SK-N-SH (cell line): Measurements from ENCODE around the gene ZNF804B. TPM values are rescaled to one million over a fixed set of nuclear protein-coding genes. Genes with fewer than 3 reads are reported as not detected.

ENCODE experiments used
- CTCF ChIA-PET: fragments of 300-600, 350-600 bp; formaldehyde crosslinking; extraction: SDS; loops from one replicate; lab custom pipeline; 2021; lab: Yijun Ruan, JAX
- POLR2A ChIA-PET: fragments of 350-600 bp; sonication (Branson Sonifier 250); formaldehyde crosslinking; extraction: SDS; loops from one replicate; lab custom pipeline; 2020; ENCODE audit warnings: antibody characterized with exemption, inconsistent platforms; lab: Yijun Ruan, JAX
- DNase-seq: peaks from one replicate; pipeline ENCODE4 v3.0.0; 2012
- H2AFZ ChIP-seq: fragments of 200-600 bp; sonication (generic); 2 replicates; pipeline ENCODE4 v1.8.1; 2016; ENCODE audit warnings: antibody characterized with exemption, mild to moderate bottlenecking, low read depth
- H3F3A ChIP-seq: fragments of 200-600 bp; sonication (generic); replicated peaks from 2 replicates; pipeline ENCODE3; 2016; ENCODE audit warnings: antibody characterized with exemption, mild to moderate bottlenecking; ENCODE audit not compliant: insufficient read depth
- H3K27ac ChIP-seq, 2 experiments: fragments of 200-500 bp in 1 of 2; fragments of 200-600 bp in 1 of 2; sonication (Bioruptor generic) in 1 of 2; sonication (generic), shearing (Covaris generic) in 1 of 2; 2 replicates each; pipeline versions ENCODE4 v1.5.1 to v1.6.1; 2014 to 2016; ENCODE audit warnings: low read depth in 2 of 2, inconsistent platforms in 1 of 2, low read length in 1 of 2, mild to moderate bottlenecking in 1 of 2, mixed read lengths in 1 of 2
- H3K27me3 ChIP-seq: fragments of 200-600 bp; sonication (generic), shearing (Covaris generic); 2 replicates; pipeline ENCODE4 v1.6.1; 2016; ENCODE audit warnings: mixed run types; ENCODE audit not compliant: insufficient read depth
- H3K36me3 ChIP-seq, 2 experiments: fragments of 200-500 bp in 1 of 2; fragments of 200-600 bp in 1 of 2; sonication (Bioruptor generic) in 1 of 2; sonication (generic) in 1 of 2; replicated peaks in 1 of 2; 2 replicates each; pipeline versions ENCODE3 to v1.5.1; 2014 to 2016; ENCODE audit warnings: low read length in 1 of 2, mild to moderate bottlenecking in 1 of 2; ENCODE audit not compliant: insufficient read depth in 2 of 2, control insufficient read depth in 1 of 2
- H3K4me1 ChIP-seq, 2 experiments: fragments of 200-500 bp in 1 of 2; fragments of 200-600 bp in 1 of 2; sonication (Bioruptor generic) in 1 of 2; sonication (generic), shearing (Covaris generic) in 1 of 2; 2 replicates each; pipeline versions ENCODE4 v1.5.1 to v1.6.1; 2014 to 2016; ENCODE audit warnings: low read depth in 1 of 2, low read length in 1 of 2, mixed run types in 1 of 2; ENCODE audit not compliant: insufficient read depth in 2 of 2, control insufficient read depth in 1 of 2
- H3K4me2 ChIP-seq: fragments of 200-600 bp; sonication (generic), shearing (Covaris generic); 2 replicates; pipeline ENCODE4 v1.6.1; 2017; ENCODE audit warnings: mixed run types
- H3K4me3 ChIP-seq, 2 experiments: fragments of 200-500 bp in 1 of 2; fragments of 200-600 bp in 1 of 2; sonication (Bioruptor generic) in 1 of 2; sonication (generic), shearing (Covaris generic) in 1 of 2; 2 replicates each; pipeline versions ENCODE4 v1.5.1 to v1.8.1; 2014 to 2016; ENCODE audit warnings: low read depth in 2 of 2, inconsistent platforms in 1 of 2, low read length in 1 of 2, mild to moderate bottlenecking in 1 of 2, mixed read lengths in 1 of 2, moderate library complexity in 1 of 2
- H3K79me2 ChIP-seq: fragments of 200-600 bp; sonication (generic); 2 replicates; pipeline ENCODE4 v1.8.1; 2017; ENCODE audit warnings: mild to moderate bottlenecking; ENCODE audit not compliant: insufficient read depth
- H3K9ac ChIP-seq: fragments of 200-600 bp; sonication (generic); 2 replicates; pipeline ENCODE4 v1.6.1; 2017; ENCODE audit warnings: mixed run types
- H3K9me2 ChIP-seq: fragments of 200-600 bp; sonication (generic); 2 replicates; pipeline ENCODE4 v1.6.1; 2017; ENCODE audit warnings: mixed run types
- H3K9me3 ChIP-seq: fragments of 200-600 bp; sonication (generic); 2 replicates; pipeline ENCODE4 v1.6.1; 2017; ENCODE audit warnings: mixed run types, mild to moderate bottlenecking, moderate library complexity
- H4K20me1 ChIP-seq: fragments of 200-600 bp; sonication (generic); 2 replicates; pipeline ENCODE4 v1.6.1; 2017; ENCODE audit warnings: mild to moderate bottlenecking, mixed run types; ENCODE audit not compliant: insufficient read depth
- CHD2 ChIP-seq: fragments of 150-350 bp; IDR thresholded peaks from 2 replicates; pipeline ENCODE4 v1.6.1; 2018; ENCODE audit warnings: low read length; ENCODE audit not compliant: partially characterized antibody
- EP300 ChIP-seq, 2 experiments: IDR thresholded peaks; 2 replicates each; pipeline versions ENCODE4 v1.4.0 to v1.6.1; 2012; ENCODE audit warnings: borderline replicate concordance in 1 of 2, low read depth in 1 of 2, low read length in 1 of 2
- EZH2phosphoT487 ChIP-seq: fragments of 200-600 bp; sonication (generic); IDR thresholded peaks from 2 replicates; pipeline ENCODE4 v1.6.1; 2017; ENCODE audit warnings: low read depth, mixed run types, mild to moderate bottlenecking, antibody characterized with exemption, moderate library complexity, borderline replicate concordance
- FOXJ3 ChIP-seq: sonication (generic); formaldehyde crosslinking; IDR thresholded peaks from 2 replicates; pipeline ENCODE4 v1.5.1; 2020; ENCODE audit warnings: mild to moderate bottlenecking, missing genetic modification reagents
- GABPA ChIP-seq: IDR thresholded peaks from 2 replicates; pipeline ENCODE4 v1.4.0; 2012; ENCODE audit warnings: low read depth, mild to moderate bottlenecking
- GATA2 ChIP-seq: sonication (generic); formaldehyde crosslinking; IDR thresholded peaks from 2 replicates; pipeline ENCODE4 v1.5.0; 2020; ENCODE audit warnings: mild to moderate bottlenecking, missing genetic modification reagents
- MXI1 ChIP-seq: IDR thresholded peaks from 2 replicates; pipeline ENCODE4 v1.6.1; 2012; ENCODE audit warnings: mild to moderate bottlenecking, low read depth, low read length, improper control_type of control experiment
- NFIC ChIP-seq: IDR thresholded peaks from 2 replicates; pipeline ENCODE4 v1.4.0; 2012; ENCODE audit warnings: borderline replicate concordance
- NRF1 ChIP-seq: IDR thresholded peaks from 2 replicates; pipeline ENCODE4 v1.6.1; 2012; ENCODE audit warnings: low read depth, mild to moderate bottlenecking, low read length
- PBX3 ChIP-seq: IDR thresholded peaks from 2 replicates; pipeline ENCODE4; 2012
- POLR2AphosphoS5 ChIP-seq: IDR thresholded peaks from 2 replicates; pipeline ENCODE4 v1.6.1; 2012; ENCODE audit warnings: low read depth, low read length
- RAD21 ChIP-seq: IDR thresholded peaks from 2 replicates; pipeline ENCODE4 v1.6.1; 2012; ENCODE audit warnings: mild to moderate bottlenecking, low read length
- RCOR1 ChIP-seq: fragments of 150-350 bp; IDR thresholded peaks from 2 replicates; pipeline ENCODE4 v1.6.1; 2017; ENCODE audit warnings: antibody characterized with exemption, low read length
- SIN3A ChIP-seq: IDR thresholded peaks from 2 replicates; pipeline ENCODE4 v1.6.1; 2012; ENCODE audit warnings: low read depth, mild to moderate bottlenecking, low read length, moderate library complexity, borderline replicate concordance
- SMC3 ChIP-seq: IDR thresholded peaks from 2 replicates; pipeline ENCODE4 v1.6.1; 2012; ENCODE audit warnings: low read depth, low read length, improper control_type of control experiment
- TEAD4 ChIP-seq: IDR thresholded peaks from 2 replicates; pipeline ENCODE4 v1.4.0; 2012; ENCODE audit warnings: mild to moderate bottlenecking, borderline replicate concordance; ENCODE audit not compliant: insufficient read depth
- USF2 ChIP-seq: fragments of 150-350 bp; IDR thresholded peaks from 2 replicates; pipeline ENCODE4 v1.6.1; 2017; ENCODE audit warnings: antibody characterized with exemption, low read length, low read depth, borderline replicate concordance
- ZBTB33 ChIP-seq: IDR thresholded peaks from 2 replicates; pipeline ENCODE4 v1.4.0; 2012; ENCODE audit warnings: low read depth, borderline replicate concordance
- WGBS: methylation state at CpG from one replicate; pipeline ENCODE4 v1.1.6; 2017; ENCODE audit warnings: low lambda C conversion rate; 5-methylcytosine and 5-hydroxymethylcytosine counted together
- polyA plus RNA-seq, 3 experiments: library from polyadenylated mRNA; depleted of rRNA; stranded (reverse); fragments of >200 nt; gene quantifications; 2 replicates each; pipeline ENCODE4 v1.2.3, GENCODE V29; 2012

ZNF804B gene
- polyA plus RNA-seq, 1 of the 3 experiments (the other 2 are of a cell fraction), result not detected

DNA sequence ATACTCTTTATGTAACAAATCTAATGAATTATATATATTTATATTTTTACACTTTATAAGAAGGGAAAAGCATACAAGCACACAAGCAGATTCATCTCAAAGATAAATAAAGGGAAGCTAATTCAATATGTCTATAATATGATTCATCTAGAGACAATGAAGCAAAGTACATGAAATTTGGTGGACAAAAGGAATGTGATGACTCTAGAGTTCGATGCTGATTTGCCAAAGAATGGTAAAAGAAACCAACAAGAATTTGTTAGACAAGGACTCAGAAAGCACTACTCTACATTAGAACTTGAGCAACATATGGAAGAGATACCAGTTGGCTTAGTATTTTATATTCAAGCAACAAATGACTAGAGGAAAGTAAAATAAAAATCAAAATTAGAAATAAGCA, 572.5 kb downstream of the ZNF804B start:
- no peak for TF ChIP-seq SMC3
- no peak for TF ChIP-seq EZH2phosphoT487
- TF ChIP-seq RCOR1, result no peak
- TF ChIP-seq USF2, result no peak
- no peak for TF ChIP-seq CHD2
- no peak for TF ChIP-seq NRF1
- no peak for TF ChIP-seq SIN3A
- no peak for TF ChIP-seq EP300 (IDR thresholded peaks at IDR 0.05; ENCODE audit: borderline replicate concordance in 1 of 2, low read depth in 1 of 2, low read length in 1 of 2)
- no peak for TF ChIP-seq ZBTB33
- TF ChIP-seq POLR2AphosphoS5, result no peak
- no peak for TF ChIP-seq PBX3
- no peak for TF ChIP-seq GATA2 (CRISPR knock-in tag)
- TF ChIP-seq GABPA, result no peak
- no peak for TF ChIP-seq FOXJ3
- TF ChIP-seq TEAD4, result no peak
- TF ChIP-seq RAD21, result no peak
- TF ChIP-seq MXI1, result no peak
- no peak for TF ChIP-seq NFIC
- 17% methylated on average over 1 of the region's 1 CpG for WGBS
- no peaks in the 10 kb centered on the region for H3K36me3 ChIP-seq
- H3F3A ChIP-seq, result no peaks in the 10 kb centered on the region
- no peaks in the 10 kb centered on the region for H3K9me2 ChIP-seq
- H3K9ac ChIP-seq, result no peak overlapping the region
- no peaks in the 10 kb centered on the region for H3K79me2 ChIP-seq
- H3K27ac ChIP-seq, result no peak overlapping the region
- no peaks in the 10 kb centered on the region for H4K20me1 ChIP-seq
- no peaks in the 10 kb centered on the region for H3K27me3 ChIP-seq
- ChIA-PET CTCF (interaction anchor here (2.6 kb wide), 1 partner anchor 291 kb away, joined by 9 read pairs; no protein-coding TSS in a partner anchor), POLR2A (no interaction called here)
- H3K4me2 ChIP-seq, result no peak overlapping the region
- no peak for DNase-seq
- no peaks in the 10 kb centered on the region for H3K9me3 ChIP-seq
- no peak overlapping the region for H3K4me3 ChIP-seq
- H2AFZ ChIP-seq, result no peak overlapping the region
- no peaks in the 10 kb centered on the region for H3K4me1 ChIP-seq
